GM18870 (cell line): ENCODE measurements around the gene LRCOL1.

ENCODE experiments used
- ATAC-seq: cut with Tn5 transposase; IDR thresholded peaks from one replicate; pipeline ENCODE4 v1.9.1; 2021; ENCODE audit warnings: moderate library complexity; ENCODE audit not compliant: unreplicated experiment

Gene LRCOL1

GRCh38 chr12:132585177-132585576, 25.2 kb downstream of the LRCOL1 start:
- no peak for ATAC-seq

GRCh38 chr12:132584429-132584828, 26.0 kb downstream of the LRCOL1 start:
- ATAC-seq: no peak

DNA sequence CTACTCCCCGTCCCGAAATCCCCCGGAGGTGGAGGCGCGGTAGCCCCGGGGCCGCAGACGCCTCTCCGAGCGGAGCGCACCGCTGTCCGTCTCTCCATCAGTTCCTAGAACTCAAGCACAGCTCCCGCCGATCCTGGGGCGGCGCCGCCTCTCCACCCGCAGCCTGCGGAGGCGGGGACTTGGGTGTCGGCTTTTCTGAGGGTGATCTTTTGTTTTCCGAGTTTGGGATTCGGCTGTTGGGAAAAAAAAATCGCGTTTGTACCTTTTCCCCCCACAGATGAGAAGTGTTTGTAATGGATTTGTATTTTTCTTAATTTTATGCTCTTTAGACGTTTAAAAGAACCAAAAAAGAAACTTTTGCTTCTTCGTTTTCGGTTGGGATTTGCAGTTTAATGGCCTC, 26.6 kb downstream of the LRCOL1 start:
- no peak for ATAC-seq

DNA sequence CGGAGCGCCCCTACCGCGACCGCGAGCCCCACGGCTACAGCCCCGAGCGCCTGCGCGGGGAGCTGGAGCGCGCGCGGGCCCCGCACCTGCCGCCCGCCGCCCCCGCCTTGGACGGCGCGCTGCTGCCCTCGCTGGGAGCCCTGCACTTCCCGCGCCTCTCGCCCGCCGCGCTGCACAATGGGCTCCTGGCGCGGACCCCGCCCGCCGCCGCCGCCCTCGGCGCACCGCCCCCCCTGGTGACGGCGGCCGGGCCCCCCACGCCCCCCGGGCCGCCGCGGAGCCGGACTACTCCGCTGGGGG, 27.0 kb downstream of the LRCOL1 start:
- ATAC-seq: no peak

DNA sequence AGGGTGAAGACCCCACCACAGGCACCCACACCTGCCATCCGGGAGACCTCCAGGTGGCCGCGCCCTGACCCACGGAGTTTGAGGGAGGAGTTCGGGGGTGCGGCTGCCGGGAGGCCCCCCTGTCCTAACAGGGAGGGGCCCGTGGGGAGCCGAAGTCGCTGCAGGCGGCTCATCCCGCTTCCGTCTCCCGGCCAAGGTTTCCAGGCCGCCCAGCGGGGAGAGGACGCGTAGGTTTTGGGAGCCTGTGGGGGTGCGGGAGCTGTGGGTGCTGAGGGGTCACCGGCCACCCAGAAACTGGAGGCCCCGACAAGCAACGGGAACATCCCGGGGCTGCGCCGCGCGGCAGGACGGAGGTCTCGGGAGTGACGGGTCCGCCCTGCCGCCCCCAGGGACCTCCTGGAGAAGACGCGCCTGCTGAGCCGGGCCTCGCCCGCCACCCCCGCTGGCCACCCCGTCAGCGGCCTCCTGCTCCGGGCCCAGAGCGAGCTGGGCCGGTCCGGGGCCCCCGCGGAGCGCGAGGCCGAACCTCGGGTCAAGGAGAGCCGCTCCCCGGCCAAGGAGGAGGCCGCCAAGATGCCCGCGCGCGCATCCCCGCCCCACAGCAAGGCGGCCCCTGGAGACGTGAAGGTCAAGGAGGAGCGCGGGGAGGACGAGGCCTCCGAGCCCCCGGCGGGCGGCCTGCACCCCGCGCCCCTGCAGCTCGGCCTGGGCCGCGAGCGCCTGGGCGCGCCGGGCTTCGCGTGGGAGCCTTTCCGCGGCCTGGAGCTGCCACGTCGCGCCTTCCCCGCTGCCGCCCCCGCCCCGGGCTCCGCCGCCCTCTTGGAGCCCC, 27.6 kb downstream of the LRCOL1 start:
- ATAC-seq: no peak

GRCh38 chr12:132582058-132582420, 28.3 kb downstream of the LRCOL1 start:
- no peak for ATAC-seq

GRCh38 chr12:132581348-132582057, 28.9 kb downstream of the LRCOL1 start:
- ATAC-seq: no peak

- no peak for ATAC-seq
Measured at GRCh38 chr12:132580701-132581292, 29.6 kb downstream of the LRCOL1 start.

- no peak for ATAC-seq
Measured at GRCh38 chr12:132579744-132580143, 30.6 kb downstream of the LRCOL1 start.

- ATAC-seq: no peak
Measured at GRCh38 chr12:132578826-132579225, 31.6 kb downstream of the LRCOL1 start.

DNA sequence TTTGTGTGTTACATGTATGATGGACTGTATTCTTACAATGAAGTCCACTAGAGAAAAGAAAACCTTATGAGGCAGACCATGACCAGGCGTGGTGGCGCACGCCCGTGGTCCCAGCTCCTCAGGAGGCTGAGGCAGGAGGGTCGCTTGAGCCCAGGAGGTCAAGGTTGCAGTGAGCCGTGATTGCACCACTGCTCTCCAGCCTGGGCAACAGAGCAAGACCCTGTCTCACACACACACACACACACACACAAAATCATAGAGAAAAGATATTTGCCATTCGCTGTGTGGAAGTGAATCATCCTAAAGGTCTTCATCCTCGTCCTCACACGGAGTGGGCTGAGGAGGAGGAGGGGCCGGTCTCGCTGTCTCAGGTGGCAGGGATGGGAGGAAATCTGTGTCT, 32.3 kb downstream of the LRCOL1 start:
- no peak for ATAC-seq

DNA sequence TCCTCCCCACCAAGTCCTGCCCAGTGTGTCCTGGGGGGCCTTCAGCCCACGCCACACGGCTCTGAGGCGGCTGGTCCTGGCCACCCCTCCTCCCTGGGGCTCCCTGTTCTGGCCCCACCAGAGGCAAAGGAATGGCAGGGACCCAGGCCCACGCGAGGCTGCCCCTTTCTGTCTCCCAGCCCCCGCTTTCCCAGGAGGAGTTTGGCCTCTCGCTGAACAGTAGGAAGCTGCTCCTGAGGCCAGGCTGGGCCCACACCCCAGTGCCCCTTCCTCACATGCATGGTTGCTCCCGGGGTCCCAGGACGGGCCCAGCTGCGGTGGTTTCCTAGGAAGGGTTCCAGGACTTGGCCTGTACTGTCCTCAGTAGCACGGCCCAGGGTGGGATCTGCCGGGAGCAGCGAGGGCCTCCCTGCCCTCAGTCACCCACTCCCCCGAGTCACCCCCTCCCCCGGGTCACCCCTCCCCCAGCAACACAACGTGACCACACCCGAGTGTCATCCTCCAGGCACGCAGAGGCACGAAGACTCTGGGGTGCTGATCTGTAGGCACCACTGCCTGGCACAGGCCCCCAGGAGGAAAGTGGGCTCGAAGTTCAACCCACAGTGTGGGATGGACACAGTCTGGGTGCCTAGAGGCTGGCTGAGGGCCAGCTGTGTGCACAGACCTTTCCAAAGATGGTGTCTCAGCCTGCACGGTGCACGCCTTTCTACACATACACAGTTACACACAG, 33.0 kb downstream of the LRCOL1 start:
- ATAC-seq: no peak

- ATAC-seq: no peak
Measured at GRCh38 chr12:132576701-132577100, 33.7 kb downstream of the LRCOL1 start.

GRCh38 chr12:132575661-132576060, 34.7 kb downstream of the LRCOL1 start:
- no peak for ATAC-seq

DNA sequence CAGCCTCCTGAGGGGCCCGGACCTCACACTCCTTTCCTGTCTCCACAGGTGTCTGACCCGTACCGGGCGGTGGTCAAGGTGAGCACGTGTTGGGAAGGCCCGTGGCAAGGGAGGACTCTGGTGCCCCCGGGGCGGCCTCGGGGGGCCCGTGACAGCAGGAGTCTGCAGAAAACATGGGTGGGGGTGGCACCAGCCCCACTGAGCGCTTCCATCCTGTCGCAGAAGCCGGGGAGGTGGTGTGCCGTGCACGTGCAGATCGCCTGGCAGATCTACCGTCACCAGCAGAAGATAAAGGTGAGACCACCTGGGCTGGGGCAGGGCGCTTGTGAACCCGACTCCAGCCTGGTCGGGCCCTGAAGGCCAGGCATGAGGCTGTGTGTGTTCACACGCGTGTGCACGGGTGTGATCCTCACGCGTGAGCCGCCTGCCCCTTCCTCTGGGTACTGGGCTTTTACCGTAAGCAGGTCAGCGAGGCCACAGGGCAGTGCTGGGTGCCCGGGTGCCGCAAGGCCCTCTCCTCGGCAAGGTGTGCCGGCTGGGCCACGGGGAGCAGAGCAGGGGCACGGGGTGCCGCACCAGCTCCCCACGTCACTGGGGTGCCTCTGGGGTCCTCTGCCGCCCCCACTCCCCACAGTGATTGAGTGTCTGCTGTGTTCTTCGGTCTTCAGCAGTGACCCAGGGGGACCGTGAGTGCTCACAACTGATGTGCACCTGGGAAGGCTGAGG, 35.9 kb downstream of the LRCOL1 start:
- no peak for ATAC-seq

DNA sequence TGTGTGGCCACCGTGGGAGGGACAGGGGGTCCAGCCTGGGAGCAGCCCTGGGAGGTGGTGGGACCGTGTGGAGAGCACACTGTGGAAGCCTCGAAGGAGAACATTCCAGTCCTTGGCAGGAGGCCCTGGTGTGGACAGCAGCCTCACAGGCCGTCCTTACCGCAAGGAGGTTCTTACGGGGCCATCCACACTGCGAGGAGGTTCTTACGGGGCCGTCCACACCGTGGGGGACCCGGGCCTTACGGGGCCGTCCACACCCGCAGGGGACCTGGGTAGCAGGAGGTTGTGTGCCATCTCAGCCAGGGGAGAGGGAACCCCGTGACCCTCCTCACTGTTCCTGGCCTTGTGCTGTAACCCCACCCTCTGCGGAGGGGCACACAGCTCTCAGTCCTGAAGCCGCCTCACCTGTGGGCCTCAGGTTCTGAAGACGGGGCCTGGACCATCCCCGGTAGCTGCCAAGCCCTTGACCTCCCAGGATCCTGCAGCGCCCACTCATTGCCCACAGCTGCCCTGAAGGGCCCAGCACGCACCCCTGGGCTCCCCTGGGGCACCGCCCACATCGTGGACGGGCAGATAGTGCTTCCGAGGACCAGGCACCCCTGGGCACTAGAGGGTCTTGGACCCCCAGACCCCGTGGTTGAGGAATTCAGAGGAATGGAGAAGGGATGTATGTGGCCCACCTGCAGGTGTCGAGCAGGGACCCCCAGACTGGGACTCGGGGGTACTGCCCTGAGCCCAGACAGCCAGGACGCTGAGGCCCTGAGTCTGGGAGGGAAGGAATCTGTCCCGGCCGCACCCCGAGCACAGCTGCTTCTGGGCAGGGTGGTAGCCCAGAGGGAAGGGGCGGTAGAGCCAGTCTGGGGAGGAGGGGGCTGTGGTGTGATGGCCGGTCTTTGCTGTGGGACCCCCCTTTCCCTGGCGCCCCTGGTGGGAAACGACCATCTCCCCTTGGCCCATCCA, 37.3 kb downstream of the LRCOL1 start:
- ATAC-seq: no peak

- ATAC-seq: no peak
Measured at GRCh38 chr12:132572106-132572505, 38.3 kb downstream of the LRCOL1 start.

DNA sequence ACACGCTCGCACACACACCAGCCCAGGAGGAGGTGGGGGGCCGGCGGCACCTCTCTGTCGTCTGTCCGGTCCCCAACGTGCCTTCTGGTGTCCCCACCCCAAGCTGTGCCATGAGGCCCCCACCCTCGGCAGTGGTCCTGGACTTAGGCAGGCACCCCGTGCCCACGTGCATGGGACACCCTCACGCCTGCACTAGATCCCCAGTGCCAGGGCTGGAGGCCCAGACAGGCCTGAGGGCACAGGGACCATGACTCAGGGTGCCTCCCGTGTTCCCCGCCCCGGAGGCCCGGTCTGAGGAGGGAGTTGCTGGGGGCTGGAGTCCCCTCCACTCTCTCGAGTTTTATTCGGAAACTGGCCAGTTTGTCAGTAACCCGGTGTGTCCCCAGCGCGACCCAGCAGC, 38.8 kb downstream of the LRCOL1 start:
- ATAC-seq: no peak

- no peak for ATAC-seq
Measured at GRCh38 chr12:132571051-132571450, 39.3 kb downstream of the LRCOL1 start.

DNA sequence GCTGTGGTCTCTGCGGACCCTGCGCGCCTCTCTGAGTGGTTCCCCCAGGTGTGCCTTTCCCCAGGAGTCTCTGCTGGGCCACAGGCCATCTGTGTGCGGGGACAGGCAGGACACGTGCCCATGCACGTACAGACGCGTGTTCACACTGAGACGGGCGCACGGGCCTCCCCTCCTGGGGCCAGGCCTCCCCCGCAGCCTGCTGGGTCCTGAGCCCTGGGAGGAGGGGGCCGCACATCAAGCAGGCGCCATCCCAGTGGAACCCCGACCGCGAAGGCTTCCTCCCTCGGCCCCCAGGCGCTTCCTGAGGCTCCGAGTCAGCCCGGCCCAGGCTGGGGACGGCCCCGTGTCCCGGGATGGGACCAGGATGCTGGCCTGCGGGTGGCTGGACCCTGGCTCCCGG, 39.7 kb downstream of the LRCOL1 start:
- no peak for ATAC-seq
